Lower leg skin (tissue), 4 donors: ENCODE data around the gene PCNX1. TPM values are rescaled to one million over a fixed set of nuclear protein-coding genes. Genes with fewer than 3 reads are reported as not detected.

Source experiments
- DNase-seq, 2 donors: peaks; one replicate each; pipeline ENCODE4 v3.0.0-alpha.2; 2019; ENCODE audit warnings: low spot score in 2 of 2
- H3K4me3 ChIP-seq: fragments of 200-600 bp; sonication (generic); 2 replicates; pipeline ENCODE4 v1.5.1; 2017; ENCODE audit warnings: mild to moderate bottlenecking, low read depth; ENCODE audit not compliant: poor library complexity, severe bottlenecking
- POLR2A ChIP-seq, 2 donors: fragments of 450-650 bp; IDR thresholded peaks; one replicate each; pipeline ENCODE4 v1.6.1; 2016 to 2017; ENCODE audit warnings: antibody characterized with exemption in 2 of 2, mild to moderate bottlenecking in 1 of 2, moderate library complexity in 1 of 2
- WGBS, 2 donors: methylation state at CpG; one replicate each; pipeline ENCODE4 v1.1.5; 2018; 5-methylcytosine and 5-hydroxymethylcytosine counted together
- intact Hi-C: fragments of 100-400 bp; cut with DNase I; formaldehyde crosslinking; loops from one replicate; pipeline ENCODE4 v1.15.0; 2023; ENCODE audit warnings: low total_unique reads
- total RNA-seq, 4 donors: library from RNA; depleted of rRNA; stranded (reverse); fragments of >200 nt; gene quantifications; one replicate each; pipeline ENCODE4 v1.1.0, GENCODE V29; 2016
- TF ChIP-seq, protein P1 (sequence below), 3 donors: fragments of 450-650 bp; IDR thresholded peaks; one replicate each; pipeline ENCODE4 v1.5.1; 2016; ENCODE audit warnings: antibody characterized with exemption in 3 of 3, mild to moderate bottlenecking in 3 of 3, moderate library complexity in 2 of 3

Gene PCNX1
- total RNA-seq, 4 donors from 2014 or later = 14.7 to 29.4 (median 25.6) TPM

- TF ChIP-seq POLR2A (IDR thresholded peaks at IDR 0.05) = no peak
- TF ChIP-seq, protein P1, sequence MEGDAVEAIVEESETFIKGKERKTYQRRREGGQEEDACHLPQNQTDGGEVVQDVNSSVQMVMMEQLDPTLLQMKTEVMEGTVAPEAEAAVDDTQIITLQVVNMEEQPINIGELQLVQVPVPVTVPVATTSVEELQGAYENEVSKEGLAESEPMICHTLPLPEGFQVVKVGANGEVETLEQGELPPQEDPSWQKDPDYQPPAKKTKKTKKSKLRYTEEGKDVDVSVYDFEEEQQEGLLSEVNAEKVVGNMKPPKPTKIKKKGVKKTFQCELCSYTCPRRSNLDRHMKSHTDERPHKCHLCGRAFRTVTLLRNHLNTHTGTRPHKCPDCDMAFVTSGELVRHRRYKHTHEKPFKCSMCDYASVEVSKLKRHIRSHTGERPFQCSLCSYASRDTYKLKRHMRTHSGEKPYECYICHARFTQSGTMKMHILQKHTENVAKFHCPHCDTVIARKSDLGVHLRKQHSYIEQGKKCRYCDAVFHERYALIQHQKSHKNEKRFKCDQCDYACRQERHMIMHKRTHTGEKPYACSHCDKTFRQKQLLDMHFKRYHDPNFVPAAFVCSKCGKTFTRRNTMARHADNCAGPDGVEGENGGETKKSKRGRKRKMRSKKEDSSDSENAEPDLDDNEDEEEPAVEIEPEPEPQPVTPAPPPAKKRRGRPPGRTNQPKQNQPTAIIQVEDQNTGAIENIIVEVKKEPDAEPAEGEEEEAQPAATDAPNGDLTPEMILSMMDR (IDR thresholded peaks at IDR 0.05) = no peak
- intact Hi-C loops = no loop called here
- no peak for DNase-seq
- H3K4me3 ChIP-seq = no peak overlapping the region
Measured at GRCh38 chr14:71113376-71113775, 206.1 kb downstream of the PCNX1 start.

GRCh38 chr14:71114565-71114964 is 207.3 kb downstream of the PCNX1 start:
- no peak for DNase-seq
- TF ChIP-seq, protein P1 (IDR thresholded peaks at IDR 0.05) = no peak
- no peak for TF ChIP-seq POLR2A (IDR thresholded peaks at IDR 0.05)
- WGBS, 2 donors = 95 to 97% methylated on average over 1 of the region's 1 CpG
- H3K4me3 ChIP-seq = no peak overlapping the region
- intact Hi-C loops = no loop called here

DNA sequence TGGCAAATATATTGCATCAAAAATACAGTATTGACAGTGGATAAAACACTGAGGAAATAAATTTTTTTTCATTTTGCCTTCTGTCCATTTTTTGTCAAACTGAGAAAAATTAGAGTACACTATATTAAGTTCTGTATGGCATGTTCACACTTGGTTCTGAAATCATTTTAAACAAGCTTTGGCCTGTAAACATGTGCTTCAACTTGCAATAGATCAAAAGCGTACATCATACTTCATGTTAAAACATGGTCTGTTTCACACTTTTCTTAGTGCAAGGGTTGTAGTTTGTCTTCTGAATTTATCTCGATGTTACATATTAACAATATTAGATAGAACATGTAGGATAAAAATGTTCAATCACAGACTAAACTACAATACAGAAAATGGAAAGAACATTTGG is 208.0 kb downstream of the PCNX1 start:
- H3K4me3 ChIP-seq = no peak overlapping the region
- intact Hi-C loops = no loop called here
- no peak for DNase-seq
- 69 to 79% methylated on average over 2 of the region's 2 CpGs for WGBS, 2 donors
- TF ChIP-seq, protein P1 (IDR thresholded peaks at IDR 0.05) = no peak
- TF ChIP-seq POLR2A (IDR thresholded peaks at IDR 0.05) = no peak

- intact Hi-C loops = no loop called here
- 82 to 87% methylated on average over 7 of the region's 7 CpGs for WGBS, 2 donors
- no peak overlapping the region for H3K4me3 ChIP-seq
- no peak for TF ChIP-seq POLR2A (IDR thresholded peaks at IDR 0.05)
- TF ChIP-seq, protein P1 (IDR thresholded peaks at IDR 0.05) = no peak
- no peak for DNase-seq
Measured at GRCh38 chr14:71115821-71116567, 208.7 kb downstream of the PCNX1 start.

DNA sequence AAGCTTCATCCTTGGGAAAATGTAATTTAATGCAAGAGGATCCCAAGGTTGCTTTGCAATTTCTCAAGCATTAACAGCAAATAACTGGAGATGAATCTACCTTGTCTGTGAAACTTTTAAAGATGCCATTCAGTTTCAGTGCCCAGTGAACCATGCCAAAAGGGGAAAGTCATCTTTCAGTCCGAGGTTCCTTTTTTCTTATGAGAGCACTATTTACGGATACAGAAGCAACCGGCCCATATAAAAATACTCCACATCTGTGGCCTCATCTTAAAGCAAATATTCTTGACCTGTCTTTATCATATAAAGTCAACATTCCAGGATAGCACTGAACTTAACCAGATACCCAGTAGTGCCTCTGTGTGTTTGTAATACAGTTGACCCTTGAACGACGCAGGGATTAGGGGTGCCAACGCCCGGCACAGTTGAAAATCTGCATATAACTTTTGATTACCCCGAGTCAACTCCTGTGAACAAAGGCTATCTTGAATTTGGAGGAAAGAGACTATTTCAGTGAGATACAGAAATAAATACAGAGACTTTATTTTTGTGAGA is 209.4 kb downstream of the PCNX1 start:
- DNase-seq = no peak
- TF ChIP-seq, protein P1 (IDR thresholded peaks at IDR 0.05) = no peak
- no peak for TF ChIP-seq POLR2A (IDR thresholded peaks at IDR 0.05)
- WGBS, 2 donors = 89 to 92% methylated on average over 8 of the region's 8 CpGs
- H3K4me3 ChIP-seq = no peak overlapping the region
- intact Hi-C loops = no loop called here
